ENCODE data around the gene INTS2. TPM values are rescaled to one million over a fixed set of nuclear protein-coding genes. Genes with fewer than 3 reads are reported as not detected.

INTS2 gene
- total RNA-seq, 4 donors from 2014 or later = 10.1 to 15.4 (median 11.4) TPM

- no peaks in the 10 kb centered on the region for H3K9me3 ChIP-seq
- intact Hi-C loops (cut with DNase I) = no loop called here
- no peak overlapping the region for H3K27ac ChIP-seq (replicated peaks in 1 of 4)
- no peaks in the 10 kb centered on the region for H3K4me1 ChIP-seq
- no peak for TF ChIP-seq CTCF (IDR thresholded peaks at IDR 0.05)
- no peak for TF ChIP-seq POLR2AphosphoS5 (IDR thresholded peaks at IDR 0.05)
- no peak for TF ChIP-seq POLR2A (IDR thresholded peaks at IDR 0.05; ENCODE audit: low read depth)
- no peak for TF ChIP-seq EP300 (IDR thresholded peaks at IDR 0.05)
- no peaks in the 10 kb centered on the region for H3K27me3 ChIP-seq
- WGBS = 99% methylated on average over 7 of the region's 7 CpGs
- H3K4me3 ChIP-seq = no peak overlapping the region
- peaks cover 14 to 91% (median 67%) of the 10 kb centered on the region in 4 donors for H3K36me3 ChIP-seq
- no peak for DNase-seq (ENCODE audit: extremely low spot score)
Measured at GRCh38 chr17:61908292-61909037, 19.3 kb downstream of the INTS2 start.

GRCh38 chr17:61907361-61907760 lies 20.4 kb downstream of the INTS2 start:
- Histone ChIP-seq H3K4me3 (no peak overlapping the region), H3K27me3 (no peaks in the 10 kb centered on the region), H3K4me1 (no peaks in the 10 kb centered on the region), H3K36me3 (peaks cover 14 to 97% (median 67%) of the 10 kb centered on the region in 4 donors), H3K27ac (replicated peaks in 1 of 4) (no peak overlapping the region), H3K9me3 (no peaks in the 10 kb centered on the region)
- intact Hi-C loops (cut with DNase I) = no loop called here
- no peak for DNase-seq (ENCODE audit: extremely low spot score)
- WGBS = 95% methylated on average over 5 of the region's 5 CpGs
- TF ChIP-seq POLR2AphosphoS5 (IDR thresholded peaks at IDR 0.05) = no peak
- TF ChIP-seq CTCF (IDR thresholded peaks at IDR 0.05) = no peak
- no peak for TF ChIP-seq EP300 (IDR thresholded peaks at IDR 0.05)
- no peak for TF ChIP-seq POLR2A (IDR thresholded peaks at IDR 0.05; ENCODE audit: low read depth)

- intact Hi-C loops (cut with DNase I) = no loop called here
- no peak for TF ChIP-seq CTCF (IDR thresholded peaks at IDR 0.05)
- no peak for TF ChIP-seq POLR2AphosphoS5 (IDR thresholded peaks at IDR 0.05)
- no peak for TF ChIP-seq EP300 (IDR thresholded peaks at IDR 0.05)
- no peak for TF ChIP-seq POLR2A (IDR thresholded peaks at IDR 0.05; ENCODE audit: low read depth)
Measured at GRCh38 chr17:61904094-61904710, 23.6 kb downstream of the INTS2 start.

GRCh38 chr17:61903251-61903650 lies 24.5 kb downstream of the INTS2 start:
- intact Hi-C loops (cut with DNase I) = no loop called here
- Histone ChIP-seq H3K4me3 (no peak overlapping the region), H3K9me3 (no peaks in the 10 kb centered on the region), H3K36me3 (peaks cover 5 to 96% (median 69%) of the 10 kb centered on the region in 4 donors), H3K4me1 (no peaks in the 10 kb centered on the region), H3K27me3 (no peaks in the 10 kb centered on the region), H3K27ac (replicated peaks in 1 of 4) (no peak overlapping the region)
- no peak for TF ChIP-seq POLR2AphosphoS5 (IDR thresholded peaks at IDR 0.05)
- TF ChIP-seq POLR2A (IDR thresholded peaks at IDR 0.05; ENCODE audit: low read depth) = no peak
- no peak for TF ChIP-seq CTCF (IDR thresholded peaks at IDR 0.05)
- no peak for TF ChIP-seq EP300 (IDR thresholded peaks at IDR 0.05)
- WGBS = 91% methylated on average over 3 of the region's 3 CpGs
- DNase-seq (ENCODE audit: extremely low spot score) = no peak

More at GRCh38 chr17:61904094-61904710, 23.6 kb downstream of the INTS2 start:
- Histone ChIP-seq H3K27me3 (no peaks in the 10 kb centered on the region), H3K27ac (replicated peaks in 1 of 4) (no peak overlapping the region), H3K4me3 (no peak overlapping the region), H3K4me1 (no peaks in the 10 kb centered on the region), H3K9me3 (no peaks in the 10 kb centered on the region), H3K36me3 (peaks cover 0 to 96% (median 68%) of the 10 kb centered on the region in 4 donors)
- DNase-seq (ENCODE audit: extremely low spot score) = no peak
- WGBS = 90% methylated on average over 5 of the region's 5 CpGs
